Neutrophil (primary cell): ENCODE data around the gene ARL4A.
"Not testable (repeated sequence)": the region's sequence is repeated elsewhere in the genome, so short reads cannot be mapped to it uniquely, and the experiment has no call there.

Experiments used
- H3K27ac ChIP-seq: fragments of 200-600 bp; sonication (generic); 2 replicates; pipeline ENCODE4 v1.5.1; 2016; ENCODE audit warnings: mild to moderate bottlenecking, moderate library complexity
- H3K27me3 ChIP-seq: fragments of 200-600 bp; sonication (generic); 2 replicates; pipeline ENCODE4 v1.6.0; 2016; ENCODE audit warnings: mild to moderate bottlenecking
- H3K36me3 ChIP-seq: fragments of 200-600 bp; sonication (generic); 2 replicates; pipeline ENCODE4 v1.5.1; 2017
- H3K4me1 ChIP-seq, 2 experiments: fragments of 200-600 bp in 1 of 2; sonication (generic) in 1 of 2; 1 replicate in 1 of 2; 2 replicates in 1 of 2; pipeline versions ENCODE4 v1.5.1 to v1.6.1; 2013 to 2016; ENCODE audit warnings: low read depth in 1 of 2, low read length in 1 of 2, mild to moderate bottlenecking in 1 of 2, moderate library complexity in 1 of 2; ENCODE audit not compliant: control insufficient read depth in 1 of 2, insufficient read depth in 1 of 2
- H3K4me3 ChIP-seq, 2 experiments: fragments of 200-600 bp in 1 of 2; sonication (generic) in 1 of 2; 1 replicate in 1 of 2; 2 replicates in 1 of 2; pipeline ENCODE4 v1.5.1; 2013 to 2016; ENCODE audit warnings: low read depth in 1 of 2, low read length in 1 of 2, mild to moderate bottlenecking in 1 of 2, moderate library complexity in 1 of 2
- H3K9me3 ChIP-seq: fragments of 200-600 bp; sonication (generic); 2 replicates; pipeline ENCODE4 v1.5.1; 2016
- CTCF ChIP-seq: fragments of 200-600 bp; sonication (generic); IDR thresholded peaks from 2 replicates; pipeline ENCODE4 v1.5.1; 2016; ENCODE audit warnings: antibody characterized with exemption

Gene ARL4A

GRCh38 chr7:12641196-12641595, 46.2 kb upstream of the ARL4A start:
- H3K36me3 ChIP-seq: no peaks in the 10 kb centered on the region
- TF ChIP-seq CTCF: no peak
- H3K4me3 ChIP-seq: no peak overlapping the region
- H3K27me3 ChIP-seq: no peaks in the 10 kb centered on the region
- H3K27ac ChIP-seq: no peak overlapping the region
- H3K4me1 ChIP-seq: peaks cover 0 to 4% of the 10 kb centered on the region in 2 experiments
- no peaks in the 10 kb centered on the region for H3K9me3 ChIP-seq

GRCh38 chr7:12642508-12642907, 44.9 kb upstream of the ARL4A start:
- Histone ChIP-seq H3K27ac (no peak overlapping the region), H3K36me3 (no peaks in the 10 kb centered on the region), H3K27me3 (no peaks in the 10 kb centered on the region), H3K9me3 (no peaks in the 10 kb centered on the region), H3K4me1 (peaks cover 0 to 4% of the 10 kb centered on the region in 2 experiments), H3K4me3 (no peak overlapping the region)
- no peak for TF ChIP-seq CTCF

GRCh38 chr7:12643001-12643643, 44.3 kb upstream of the ARL4A start:
- no peak for TF ChIP-seq CTCF
- H3K27me3 ChIP-seq: no peaks in the 10 kb centered on the region
- H3K9me3 ChIP-seq: no peaks in the 10 kb centered on the region

GRCh38 chr7:12643644-12644043, 43.8 kb upstream of the ARL4A start:
- no peak overlapping the region for H3K27ac ChIP-seq
- H3K4me1 ChIP-seq: no peaks in the 10 kb centered on the region
- H3K9me3 ChIP-seq: no peaks in the 10 kb centered on the region
- no peaks in the 10 kb centered on the region for H3K27me3 ChIP-seq
- no peak overlapping the region for H3K4me3 ChIP-seq
- H3K36me3 ChIP-seq: no peaks in the 10 kb centered on the region
- TF ChIP-seq CTCF: no peak

More at GRCh38 chr7:12643001-12643643, 44.3 kb upstream of the ARL4A start:
- Histone ChIP-seq H3K4me3 (no peak overlapping the region), H3K27ac (no peak overlapping the region), H3K4me1 (peaks cover 0 to 3% of the 10 kb centered on the region in 2 experiments), H3K36me3 (no peaks in the 10 kb centered on the region)

- not testable (repeated sequence) for H3K9me3 ChIP-seq, H3K36me3 ChIP-seq, H3K27me3 ChIP-seq, H3K27ac ChIP-seq, H3K4me1 ChIP-seq, H3K4me3 ChIP-seq
Measured at GRCh38 chr7:12645212-12645611, 42.2 kb upstream of the ARL4A start.

- H3K27me3 ChIP-seq: no peaks in the 10 kb centered on the region
- no peak overlapping the region for H3K27ac ChIP-seq
- no peak for TF ChIP-seq CTCF
Measured at GRCh38 chr7:12646139-12646538, 41.3 kb upstream of the ARL4A start.

More at GRCh38 chr7:12646139-12646538, 41.3 kb upstream of the ARL4A start:
- Histone ChIP-seq H3K9me3 (no peaks in the 10 kb centered on the region), H3K36me3 (no peaks in the 10 kb centered on the region), H3K4me1 (no peaks in the 10 kb centered on the region), H3K4me3 (no peak overlapping the region)
